Measurements from ENCODE around the gene ADAM30.

GRCh38 chr1:119937198-119937597, 40.9 kb upstream of the ADAM30 start:
- no peak for TF ChIP-seq SP1 (IDR thresholded peaks at IDR 0.05)
- no peak for TF ChIP-seq BHLHE40 (IDR thresholded peaks at IDR 0.05; ENCODE audit: borderline replicate concordance)
- TF ChIP-seq HDGF (IDR thresholded peaks at IDR 0.05; ENCODE audit: borderline replicate concordance) = no peak
- no peak for TF ChIP-seq FOXM1 (IDR thresholded peaks at IDR 0.05; ENCODE audit: borderline replicate concordance)
- no peak for TF ChIP-seq SUZ12 (IDR thresholded peaks at IDR 0.05)
- TF ChIP-seq FOXA1 (IDR thresholded peaks at IDR 0.05) = no peak
- TF ChIP-seq ZNF384 (IDR thresholded peaks at IDR 0.05) = no peak
- no peak for TF ChIP-seq ARNT (IDR thresholded peaks at IDR 0.05)

Measured in HEK293T (cell line).